HG03196 (cell line): ENCODE measurements around the gene PGF.
A peak's percentile ranks its signal among the peaks of the same experiment; 100 is the strongest.
"Not testable (repeated sequence)": the region's sequence is repeated elsewhere in the genome, so short reads cannot be mapped to it uniquely, and the experiment has no call there.

Experiments used
- ATAC-seq: cut with Tn5 transposase; IDR thresholded peaks from one replicate; pipeline ENCODE4 v1.9.1; 2021; ENCODE audit not compliant: unreplicated experiment

The PGF gene

DNA sequence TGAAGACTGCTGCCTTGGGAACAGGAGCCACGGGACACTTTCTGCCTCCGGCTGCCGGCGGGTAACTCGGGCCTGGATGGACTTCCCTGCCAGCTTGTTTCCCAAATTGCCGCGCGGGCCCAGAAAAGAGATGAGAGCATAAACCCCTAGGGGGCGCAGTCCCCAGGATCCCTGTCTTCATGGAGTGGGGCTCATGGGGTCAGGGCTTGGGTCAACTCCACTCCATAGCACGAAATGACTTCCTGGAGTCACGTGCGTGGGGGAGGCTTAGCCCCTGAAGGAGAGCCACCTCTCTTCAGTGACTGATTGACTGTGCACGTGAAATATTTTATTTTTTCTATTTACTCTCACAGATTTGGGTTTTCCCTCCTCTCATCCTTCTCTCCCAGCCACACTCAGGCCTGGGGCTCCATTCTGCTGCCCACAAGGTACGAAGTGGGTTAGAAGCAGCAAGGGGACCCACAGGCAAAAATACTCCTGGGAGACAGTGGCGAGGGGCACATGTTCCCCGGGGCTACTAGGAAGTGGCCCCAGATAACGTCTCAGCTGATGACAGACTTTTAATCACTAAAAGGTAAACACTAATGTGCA, 10.0 kb downstream of the PGF start:
- ATAC-seq: no peak

DNA sequence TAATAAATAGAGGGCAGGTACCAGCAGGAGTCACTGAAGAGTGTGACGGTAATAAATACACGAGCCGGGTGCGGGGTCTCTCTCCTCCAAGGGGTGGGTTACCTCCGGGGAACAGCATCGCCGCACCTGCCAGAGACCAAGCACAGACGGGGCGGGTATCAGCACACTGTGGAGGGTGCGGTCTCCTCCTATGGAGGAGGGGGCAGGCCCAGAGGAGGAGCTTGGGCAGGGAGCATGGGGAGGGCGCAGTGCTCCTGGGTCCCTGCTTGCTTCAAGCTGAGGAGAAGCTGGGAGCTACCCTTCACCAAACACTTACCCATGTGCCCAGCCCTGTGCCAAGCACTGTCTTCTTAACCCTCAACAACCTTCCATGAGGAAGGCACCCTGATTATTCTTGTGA, 12.8 kb downstream of the PGF start:
- no peak for ATAC-seq

DNA sequence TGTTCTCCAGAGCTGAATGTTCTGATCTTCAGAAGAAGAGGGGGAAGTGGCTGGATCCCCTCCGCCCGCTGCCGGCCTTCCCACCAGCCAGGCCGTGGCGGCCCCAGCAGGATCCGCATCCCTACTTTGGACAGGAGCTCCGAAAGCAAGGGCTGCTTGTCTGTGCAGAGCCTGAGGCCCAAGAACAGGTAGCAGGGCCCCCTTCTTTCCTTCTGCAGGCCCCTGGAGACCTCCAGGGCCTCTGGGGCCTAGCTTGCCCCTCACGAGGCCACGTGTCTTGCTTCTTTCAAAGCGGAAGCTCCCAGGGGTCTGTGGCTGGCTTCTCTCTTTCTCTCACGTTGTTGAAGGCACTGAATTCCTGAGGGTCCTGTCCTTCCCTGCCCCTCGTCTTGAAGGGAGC, 13.2 kb downstream of the PGF start:
- no peak for ATAC-seq

DNA sequence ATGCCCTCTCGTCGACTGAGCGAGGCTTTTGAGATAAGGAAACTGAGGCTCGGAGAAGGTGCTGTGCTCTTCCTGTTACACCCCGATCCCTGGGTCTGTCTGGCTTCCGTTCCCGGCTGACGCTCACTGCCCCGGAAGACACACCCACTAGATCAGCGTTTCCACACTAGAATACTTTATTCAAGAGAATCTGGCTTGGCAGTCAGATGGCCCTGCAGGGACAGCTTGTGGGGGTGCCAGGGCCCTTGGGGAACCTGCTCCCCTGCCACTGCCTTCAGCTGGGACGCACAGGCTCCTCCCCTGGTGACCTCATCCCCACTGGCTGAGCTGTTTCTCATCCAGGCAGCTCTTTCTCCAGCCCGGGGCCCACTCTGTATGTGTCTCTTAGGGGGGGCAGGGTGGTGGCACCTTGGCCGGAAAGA, 13.7 kb downstream of the PGF start:
- ATAC-seq: peak; percentile 40

DNA sequence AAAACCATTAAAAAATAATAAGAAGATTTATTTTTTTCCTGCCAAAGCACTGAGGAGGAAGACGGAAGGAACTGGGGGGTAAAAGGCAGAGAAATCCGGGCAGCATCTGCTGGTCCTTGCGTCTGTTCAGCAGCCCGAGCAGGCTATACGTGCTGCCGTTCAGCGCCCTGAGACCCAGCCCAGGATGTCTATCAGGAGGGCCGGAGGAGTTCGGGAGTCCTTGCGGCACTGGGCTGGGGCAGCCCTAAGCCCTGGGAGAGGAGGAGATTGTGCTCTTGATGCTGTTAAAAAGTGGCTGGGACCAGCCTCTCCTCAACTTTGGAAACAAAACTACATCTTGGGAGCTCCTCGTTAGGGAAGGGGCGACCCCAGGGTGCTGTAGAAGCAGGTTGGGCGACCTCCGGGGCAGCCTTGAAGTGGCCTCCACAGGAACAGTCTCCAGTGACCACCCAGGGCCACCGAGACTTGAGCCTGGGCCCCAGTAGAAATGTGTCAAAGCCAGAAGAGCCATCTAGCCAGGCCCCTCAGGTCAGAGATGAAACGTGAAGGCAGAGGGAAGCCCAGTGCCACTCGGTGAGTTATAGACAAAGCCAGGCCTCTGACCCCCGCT, 14.3 kb downstream of the PGF start:
- ATAC-seq: no peak

DNA sequence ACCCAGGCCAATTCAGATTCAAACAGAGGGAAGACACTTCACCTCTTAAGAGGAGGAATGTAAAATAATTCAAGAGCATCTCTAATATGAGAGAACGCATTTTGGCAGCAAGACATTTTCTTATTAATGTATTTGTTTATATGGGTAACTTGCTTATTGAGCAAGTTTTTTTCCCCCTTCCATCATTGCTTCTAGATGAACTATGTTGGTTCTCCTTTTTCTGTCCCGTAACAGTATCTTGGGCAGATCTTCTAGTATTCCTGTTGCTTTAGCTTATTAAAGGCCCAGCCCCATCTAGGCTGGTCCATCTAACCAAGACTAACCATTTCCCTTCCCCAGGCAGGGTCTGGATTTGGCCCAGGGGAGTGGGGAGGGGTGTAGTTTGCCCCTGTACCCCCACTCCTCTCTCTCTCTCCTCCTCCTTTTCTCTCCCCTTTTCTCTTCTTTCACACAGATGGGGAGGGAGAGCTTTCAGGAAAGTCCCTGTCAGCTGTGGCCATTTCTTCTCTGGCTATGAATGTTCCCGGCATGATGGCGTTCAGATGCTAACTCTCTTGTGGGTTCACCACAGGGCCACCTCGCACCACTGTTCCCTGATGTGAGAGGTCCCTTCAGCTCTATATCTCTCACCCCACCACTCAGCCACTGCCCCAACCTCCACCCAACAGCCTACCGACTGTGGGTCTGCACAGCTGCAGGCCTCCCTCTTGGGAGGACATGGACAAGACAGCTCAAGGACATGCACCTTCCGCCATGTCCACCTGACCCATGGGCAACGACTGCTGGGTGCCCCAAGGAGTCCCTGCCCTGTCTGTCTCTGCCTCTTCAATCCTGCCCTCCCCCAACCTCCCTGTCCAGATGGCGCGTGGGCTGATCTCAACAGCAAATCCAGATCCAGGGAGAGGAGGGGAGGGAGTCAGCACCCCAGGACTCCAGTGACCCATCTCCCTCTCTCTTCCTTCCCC, 16.6 kb downstream of the PGF start:
- ATAC-seq: no peak

DNA sequence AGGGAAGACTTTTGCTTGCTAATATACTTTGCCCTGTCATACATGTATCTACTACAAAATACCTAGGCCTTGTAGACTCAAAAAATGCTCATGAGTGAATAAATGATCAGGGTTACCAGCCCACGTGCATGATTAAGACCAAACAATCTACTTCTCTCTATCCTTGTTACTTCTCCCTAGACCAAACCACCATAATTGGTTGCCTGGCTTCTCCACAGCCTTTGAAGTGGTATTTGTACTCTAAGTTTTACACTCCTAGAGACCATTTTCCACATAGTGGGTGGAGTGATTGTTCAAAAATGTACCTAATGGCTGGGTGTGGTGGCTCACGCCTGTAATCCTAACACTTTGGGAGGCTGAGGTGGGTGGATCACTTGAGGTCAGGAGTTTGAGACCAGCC, 18.2 kb downstream of the PGF start:
- ATAC-seq: no peak

DNA sequence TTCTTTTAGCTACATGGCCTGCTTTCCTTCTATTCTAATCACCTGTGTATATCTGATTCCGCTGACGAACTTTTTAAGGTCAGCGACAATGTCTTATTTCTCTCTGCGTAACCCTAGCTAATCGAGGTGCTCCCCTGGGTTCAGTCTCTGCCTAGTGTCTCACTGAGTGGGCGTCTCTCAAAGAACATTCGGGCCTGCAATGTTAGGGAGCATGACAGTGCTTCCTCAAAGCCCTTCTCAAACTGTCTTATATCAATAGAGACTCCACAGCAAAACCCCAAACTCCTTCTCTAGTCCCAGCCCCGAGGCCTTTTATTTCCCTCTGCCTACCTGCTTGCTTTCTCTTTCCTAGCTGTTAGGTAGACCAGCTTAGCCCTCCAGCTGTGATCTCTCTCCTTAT, 18.7 kb downstream of the PGF start:
- ATAC-seq: no peak

DNA sequence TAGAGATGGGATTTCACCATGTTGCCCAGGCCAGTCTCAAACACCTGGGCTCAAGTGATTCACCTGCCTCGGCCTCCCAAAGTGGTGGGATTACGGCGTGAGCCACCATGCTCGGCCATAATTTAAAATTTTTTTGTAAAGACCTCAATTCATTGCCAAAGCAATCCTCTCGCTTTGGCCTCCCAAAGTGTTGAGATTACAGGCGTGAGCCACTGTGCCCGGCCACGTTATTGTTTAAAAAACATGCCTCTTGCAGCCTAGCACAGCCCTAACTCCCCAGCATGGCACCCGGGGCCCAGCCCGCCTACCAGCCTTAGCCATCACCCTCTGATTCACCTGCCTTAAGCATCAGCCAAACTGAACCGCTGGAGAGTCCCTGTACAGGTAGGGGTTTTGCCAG, 19.2 kb downstream of the PGF start:
- ATAC-seq: no peak

DNA sequence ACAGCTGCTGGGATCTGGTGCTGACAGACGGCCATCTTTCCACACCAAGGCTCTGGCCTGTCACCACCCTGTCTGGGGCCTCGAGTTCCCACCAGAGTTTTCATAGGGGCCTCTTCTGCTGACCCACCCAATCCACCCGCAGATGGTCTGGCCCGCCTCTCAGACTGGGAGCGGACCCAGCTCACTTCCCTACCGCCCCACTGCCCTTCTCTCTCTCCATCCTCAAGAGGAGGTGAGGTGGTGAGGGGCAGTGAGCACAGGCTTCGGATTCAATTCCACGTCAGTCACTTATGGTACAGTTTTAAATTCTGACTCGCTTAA, 20.1 kb downstream of the PGF start:
- ATAC-seq: no peak

DNA sequence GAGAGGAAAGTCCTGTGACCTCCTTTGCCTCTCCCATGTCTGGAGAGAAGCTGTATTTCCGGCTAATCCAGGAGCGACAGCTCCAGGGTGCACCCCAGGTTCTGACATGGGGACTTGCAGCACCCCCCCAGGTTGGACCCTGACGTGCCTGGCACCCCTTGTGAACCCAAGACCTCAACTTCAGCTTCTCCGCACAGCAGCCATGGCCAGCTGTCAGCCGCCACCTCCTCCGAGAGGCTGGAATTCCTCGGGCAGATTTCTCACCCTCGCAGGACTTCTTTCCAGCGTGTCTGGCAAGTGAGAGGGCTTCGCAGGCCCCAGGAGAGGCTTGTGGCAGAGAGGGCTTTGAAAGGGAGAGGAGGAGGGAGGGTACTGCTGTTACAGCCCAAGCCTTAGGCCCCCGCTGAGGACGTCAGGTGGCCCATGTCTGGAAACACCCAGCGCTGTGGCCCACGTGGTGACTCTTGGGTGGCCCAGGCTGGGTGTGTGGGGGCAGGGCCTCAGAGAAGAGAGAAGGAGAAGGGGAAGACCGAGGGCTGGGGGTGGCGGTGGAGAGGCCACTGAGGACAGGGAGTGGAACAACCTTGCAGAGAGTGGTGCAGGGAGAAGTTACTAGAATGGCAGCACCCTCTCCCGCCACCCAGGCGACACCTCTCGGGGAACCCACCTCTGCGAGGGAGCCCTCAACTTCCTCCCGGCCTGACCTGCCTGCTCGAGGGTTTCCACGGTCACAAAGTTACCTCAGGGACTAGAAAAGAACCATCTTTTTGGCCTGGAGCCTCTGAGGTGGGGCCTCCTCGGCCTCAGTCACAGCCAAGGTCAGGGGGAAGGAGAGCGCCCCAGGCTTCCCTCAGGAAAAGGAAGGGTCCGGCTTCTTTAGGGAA, 20.7 kb downstream of the PGF start:
- ATAC-seq: no peak

DNA sequence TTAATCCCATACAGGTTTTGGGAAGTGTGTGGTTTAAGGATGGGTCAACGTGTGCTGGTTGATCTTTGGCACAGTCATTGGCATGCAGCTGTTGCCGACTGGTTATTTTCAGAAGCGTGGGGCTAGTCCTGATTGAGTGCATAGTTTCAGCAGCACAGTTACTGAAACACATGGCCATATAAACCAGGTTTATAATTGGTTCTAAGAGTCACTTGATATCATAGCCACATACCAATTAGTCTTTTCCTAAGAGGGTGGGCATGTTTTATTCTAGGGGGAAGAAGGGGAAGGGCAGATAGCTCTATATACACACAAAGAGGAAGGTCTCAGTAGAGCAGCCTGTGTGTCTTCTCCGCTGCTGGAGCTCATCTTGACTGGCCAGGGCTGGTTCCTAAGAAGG, 21.4 kb downstream of the PGF start:
- ATAC-seq: no peak

DNA sequence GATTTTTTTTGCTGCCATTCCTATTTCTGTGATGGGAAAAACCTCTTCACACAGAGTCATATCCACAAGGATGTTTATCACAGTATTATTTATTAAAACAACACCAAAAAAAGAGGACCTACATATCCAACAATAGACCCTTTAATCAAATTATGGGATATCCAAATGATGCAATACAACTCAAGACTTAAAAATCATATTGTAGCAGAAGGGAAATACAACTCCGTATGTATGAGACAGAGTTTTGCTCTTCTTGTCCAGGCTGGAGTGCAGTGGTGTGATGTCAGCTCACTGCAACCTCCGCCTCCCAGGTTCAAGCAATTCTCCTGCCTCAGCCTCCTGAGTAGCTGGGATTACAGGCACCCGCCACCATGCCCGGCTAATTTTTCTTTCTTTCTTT, 22.5 kb downstream of the PGF start:
- ATAC-seq: not testable (repeated sequence)

DNA sequence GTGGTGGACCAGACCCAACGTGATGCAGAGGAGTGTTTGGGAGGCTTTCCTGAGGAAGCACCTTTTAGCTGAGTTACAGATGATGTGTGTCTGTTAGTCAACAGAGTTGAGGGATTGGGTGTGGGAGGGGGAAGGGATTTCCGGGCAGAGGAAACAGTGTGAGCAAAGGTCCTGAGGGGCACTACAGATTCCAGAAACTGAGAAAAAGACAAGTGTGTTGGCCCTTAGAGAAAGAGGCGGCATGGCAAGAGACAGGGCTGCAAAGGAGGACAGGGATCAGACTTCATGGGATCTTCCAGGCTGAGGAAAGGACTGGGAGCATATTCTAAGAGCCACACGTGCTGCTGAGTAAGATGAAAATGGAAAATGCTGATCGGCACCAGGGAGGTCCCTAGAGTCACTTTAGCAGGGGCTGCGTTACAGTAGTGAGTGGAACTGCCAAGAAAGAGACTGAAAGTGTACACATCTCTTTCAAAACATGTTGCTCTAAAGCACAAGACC, 22.9 kb downstream of the PGF start:
- ATAC-seq: no peak

DNA sequence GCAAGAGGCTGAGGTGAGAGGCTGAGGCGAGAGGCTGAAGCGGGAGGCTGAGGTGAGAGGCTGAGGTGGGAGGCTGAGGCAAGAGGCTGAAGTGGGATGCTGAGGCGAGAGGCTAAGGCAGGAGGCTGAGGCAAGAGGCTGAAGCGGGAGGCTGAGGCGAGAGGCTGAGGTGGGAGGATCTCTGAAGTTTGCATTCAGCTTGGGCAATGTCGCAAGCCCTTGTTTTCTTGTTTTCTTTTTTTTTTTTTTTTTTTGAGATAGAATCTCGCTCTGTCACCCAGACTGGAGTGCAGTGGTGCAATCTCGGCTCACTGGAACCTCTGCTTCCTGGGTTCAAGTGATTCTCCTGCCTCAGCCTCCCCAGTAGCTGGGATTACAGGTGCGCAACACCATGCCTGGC, 23.7 kb downstream of the PGF start:
- not testable (repeated sequence) for ATAC-seq

DNA sequence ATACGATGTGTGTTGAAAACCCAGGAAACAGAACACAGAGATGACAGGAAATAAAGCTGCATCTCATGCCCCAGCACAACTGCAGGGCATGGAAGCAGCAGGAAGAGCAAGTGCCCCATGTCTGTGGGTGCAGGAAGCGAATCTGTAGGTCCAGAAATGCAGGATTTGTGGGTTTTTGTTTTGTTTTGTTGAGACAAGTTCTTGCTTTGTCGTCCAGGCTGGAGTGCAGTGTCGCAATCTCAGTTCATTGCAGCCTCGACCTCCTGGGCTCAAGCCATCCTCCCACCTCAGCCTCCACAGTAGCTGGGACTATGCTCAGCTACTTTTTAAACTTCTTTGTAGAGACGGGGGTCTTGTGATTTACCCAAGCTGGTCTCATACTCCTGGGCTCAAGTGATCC, 26.2 kb downstream of the PGF start:
- no peak for ATAC-seq

DNA sequence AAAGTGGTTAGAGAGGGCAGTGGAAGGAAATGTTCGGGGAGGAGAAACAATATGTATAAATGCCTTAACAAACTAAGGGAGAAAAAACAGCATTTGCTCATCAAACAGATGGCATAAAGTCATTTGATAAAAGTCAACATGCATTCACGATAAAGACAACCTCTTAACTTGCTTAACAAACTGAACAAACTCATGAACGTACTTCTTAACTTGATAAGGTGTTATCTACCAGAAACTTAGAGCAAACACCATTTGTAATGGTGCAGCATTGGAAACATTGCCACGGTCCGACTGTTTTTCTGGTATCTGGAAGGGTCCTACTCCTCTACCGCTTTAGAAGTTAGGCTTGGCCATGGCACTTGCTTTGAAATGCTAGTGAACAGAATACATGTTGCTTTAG, 28.2 kb downstream of the PGF start:
- ATAC-seq: no peak

DNA sequence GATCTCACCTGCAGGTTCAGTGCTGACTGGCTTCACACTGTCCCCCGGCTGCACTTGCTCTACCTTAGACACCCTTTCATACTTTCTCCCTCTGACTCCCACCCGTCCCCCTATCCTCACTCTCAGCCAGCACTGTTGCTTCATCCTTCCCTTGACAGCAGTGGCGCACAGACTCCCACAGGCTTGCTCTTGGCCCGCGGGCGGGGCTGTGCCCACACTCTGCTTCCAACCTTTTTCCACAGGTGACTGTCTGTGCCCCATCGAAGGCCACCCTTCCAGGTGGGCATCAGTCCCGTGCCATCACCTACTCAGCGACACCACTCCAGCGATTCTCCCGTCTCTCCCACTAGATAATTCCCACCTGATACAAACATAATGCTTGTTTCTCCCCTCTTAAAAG, 31.3 kb downstream of the PGF start:
- no peak for ATAC-seq

DNA sequence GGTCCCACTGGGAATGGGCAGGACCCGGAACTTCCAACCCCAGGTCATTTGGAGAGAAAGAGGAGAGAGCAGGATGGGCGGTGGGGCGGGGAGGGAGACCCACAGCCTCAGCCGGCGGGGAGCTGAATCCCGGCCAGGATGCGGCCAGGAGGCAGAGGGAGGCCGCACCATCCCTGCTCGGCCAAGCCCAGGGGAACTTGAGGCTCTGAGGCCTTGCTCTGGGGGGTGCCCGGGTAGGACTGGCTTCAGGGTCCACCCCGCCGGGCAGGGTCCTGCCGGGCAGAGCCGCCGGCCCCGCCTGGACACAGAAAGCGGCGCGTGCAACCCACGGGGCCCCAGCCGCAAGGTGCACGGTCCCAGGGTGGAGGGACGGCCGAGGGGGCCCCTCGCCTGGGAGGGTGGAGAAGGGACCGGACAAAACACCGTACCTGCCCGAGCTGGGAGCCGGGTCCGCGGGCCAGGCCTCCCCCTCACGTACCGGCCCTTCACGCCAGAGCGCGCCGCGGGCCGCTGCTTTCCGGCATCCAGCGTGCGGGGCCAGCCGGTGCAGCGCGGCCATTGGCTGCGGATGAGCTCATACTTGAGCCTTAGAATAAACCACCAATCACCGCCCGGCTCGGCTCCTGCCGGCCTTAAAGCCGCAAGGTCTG, 32.5 kb downstream of the PGF start, which contains the start of gene RPS6KL1:
Gene RPS6KL1, minus strand, starts transcription at position 509 of the 650 bp plus-strand sequence. CDS start 1,719 bp downstream, outside the sequence.
- peak; percentile 80 for ATAC-seq

DNA sequence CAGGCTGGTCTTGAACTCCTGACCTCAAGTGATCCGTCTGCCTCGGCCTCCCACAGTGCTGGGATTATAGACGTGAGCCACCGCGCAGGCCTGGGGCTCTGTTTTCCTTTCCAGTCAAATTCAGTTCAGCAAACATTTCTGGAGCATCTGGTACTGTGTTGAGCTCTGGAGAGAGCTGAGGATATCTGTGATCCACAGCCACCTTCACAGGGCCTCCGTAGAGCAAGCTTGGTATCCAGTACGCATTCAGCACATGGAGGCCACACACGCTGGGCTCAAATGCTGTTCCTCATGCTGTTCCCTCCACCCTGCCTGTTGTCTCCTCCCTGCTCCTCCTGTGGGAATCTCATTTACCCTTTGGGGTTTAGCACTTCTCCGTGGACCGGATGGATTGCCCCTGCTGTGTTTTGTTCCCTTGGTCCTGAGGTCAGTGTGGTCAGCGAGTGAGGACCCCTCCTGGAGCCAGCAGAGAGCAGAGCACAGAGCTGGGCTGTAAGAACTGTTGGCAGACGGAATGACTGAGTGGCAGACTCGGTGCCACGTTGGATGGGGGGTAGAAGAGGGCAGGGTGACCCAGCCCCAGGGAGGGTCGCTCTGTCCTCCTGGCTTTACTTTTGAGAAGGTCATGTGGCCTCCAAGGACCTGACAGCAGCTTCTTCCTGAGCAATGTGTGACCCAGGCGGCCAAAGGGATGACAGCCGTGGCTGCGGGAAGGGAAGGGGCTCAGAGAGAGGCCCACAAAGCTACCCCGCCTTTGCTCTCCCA, 33.2 kb downstream of the PGF start:
- no peak for ATAC-seq
